Hepatocyte (in vitro differentiated cells): ENCODE data around the gene PPIP5K1. TPM values are rescaled to one million over a fixed set of nuclear protein-coding genes. Genes with fewer than 3 reads are reported as not detected.
A peak's percentile ranks its signal among the peaks of the same experiment; 100 is the strongest.

Source experiments
- DNase-seq: peaks from one replicate; pipeline ENCODE4 v3.0.0-alpha.2; 2016; ENCODE audit warnings: low spot score
- H2AFZ ChIP-seq: fragments of 200-600 bp; sonication (generic); 2 replicates; pipeline ENCODE4 v1.6.0; 2016; ENCODE audit warnings: antibody characterized with exemption, mild to moderate bottlenecking
- H3K27ac ChIP-seq: fragments of 200-600 bp; sonication (generic); 2 replicates; pipeline ENCODE4 v1.5.1; 2016; ENCODE audit warnings: mild to moderate bottlenecking
- H3K27me3 ChIP-seq: fragments of 200-600 bp; sonication (generic); 2 replicates; pipeline ENCODE4 v1.6.1; 2016
- H3K36me3 ChIP-seq: fragments of 200-600 bp; sonication (generic); replicated peaks from 2 replicates; pipeline ENCODE4 v1.5.1; 2016; ENCODE audit warnings: low read depth; ENCODE audit not compliant: insufficient read depth
- H3K4me1 ChIP-seq: fragments of 200-600 bp; sonication (generic); 2 replicates; pipeline ENCODE4 v1.5.1; 2016; ENCODE audit warnings: mild to moderate bottlenecking, moderate library complexity; ENCODE audit not compliant: insufficient read depth
- H3K4me2 ChIP-seq: fragments of 200-600 bp; sonication (generic); 2 replicates; pipeline ENCODE4 v1.6.0; 2016
- H3K4me3 ChIP-seq: fragments of 200-600 bp; sonication (generic); 2 replicates; pipeline ENCODE4 v1.5.1; 2016; ENCODE audit warnings: mild to moderate bottlenecking
- H3K79me2 ChIP-seq: fragments of 200-600 bp; sonication (generic); 2 replicates; pipeline ENCODE4 v1.6.0; 2017; ENCODE audit warnings: mild to moderate bottlenecking
- H3K9me2 ChIP-seq: fragments of 200-600 bp; sonication (generic); replicated peaks from 2 replicates; pipeline ENCODE4 v1.6.0; 2017; ENCODE audit warnings: mild to moderate bottlenecking; ENCODE audit not compliant: insufficient read depth
- H3K9me3 ChIP-seq: fragments of 200-600 bp; sonication (generic); 2 replicates; pipeline ENCODE4 v1.5.1; 2016; ENCODE audit warnings: low read depth, mild to moderate bottlenecking
- H4K20me1 ChIP-seq: fragments of 200-600 bp; sonication (generic); 2 replicates; pipeline ENCODE4 v1.6.0; 2016; ENCODE audit warnings: mild to moderate bottlenecking; ENCODE audit not compliant: insufficient read depth, poor library complexity, severe bottlenecking
- CTCF ChIP-seq: fragments of 200-600 bp; sonication (generic); IDR thresholded peaks from 2 replicates; pipeline ENCODE4 v1.5.1; 2016; ENCODE audit warnings: antibody characterized with exemption, mild to moderate bottlenecking; ENCODE audit not compliant: poor library complexity
- EZH2 ChIP-seq: fragments of 200-600 bp; sonication (generic); IDR thresholded peaks from 2 replicates; pipeline ENCODE4 v1.6.1; 2016; ENCODE audit warnings: antibody characterized with exemption, mild to moderate bottlenecking, borderline replicate concordance
- EZH2phosphoT487 ChIP-seq: fragments of 200-600 bp; sonication (generic); IDR thresholded peaks from one replicate; pipeline ENCODE4 v1.6.1; 2018; ENCODE audit warnings: antibody characterized with exemption, mild to moderate bottlenecking, low read depth, moderate library complexity; ENCODE audit not compliant: unreplicated experiment, severe bottlenecking
- WGBS: methylation state at CpG from one replicate; pipeline ENCODE4 v1.1.6; 2016; ENCODE audit warnings: low lambda C conversion rate; ENCODE audit errors: missing lambda C conversion rate; 5-methylcytosine and 5-hydroxymethylcytosine counted together
- polyA plus RNA-seq: library from polyadenylated mRNA; unstranded; fragments of >200 nt; fragmentation: Nextera tagmentation; extraction: Ambion mirVana; gene quantifications from 2 replicates; pipeline ENCODE4 v1.2.1, GENCODE V29; 2016
- total RNA-seq: library from RNA; depleted of rRNA; stranded (reverse); fragments of >200 nt; gene quantifications from 2 replicates; pipeline ENCODE4 v1.2.3, GENCODE V29; 2014

Gene PPIP5K1
- total and polyA plus RNA-seq, 2 experiments from 2014 or later: 6.5 to 20.8 TPM

DNA sequence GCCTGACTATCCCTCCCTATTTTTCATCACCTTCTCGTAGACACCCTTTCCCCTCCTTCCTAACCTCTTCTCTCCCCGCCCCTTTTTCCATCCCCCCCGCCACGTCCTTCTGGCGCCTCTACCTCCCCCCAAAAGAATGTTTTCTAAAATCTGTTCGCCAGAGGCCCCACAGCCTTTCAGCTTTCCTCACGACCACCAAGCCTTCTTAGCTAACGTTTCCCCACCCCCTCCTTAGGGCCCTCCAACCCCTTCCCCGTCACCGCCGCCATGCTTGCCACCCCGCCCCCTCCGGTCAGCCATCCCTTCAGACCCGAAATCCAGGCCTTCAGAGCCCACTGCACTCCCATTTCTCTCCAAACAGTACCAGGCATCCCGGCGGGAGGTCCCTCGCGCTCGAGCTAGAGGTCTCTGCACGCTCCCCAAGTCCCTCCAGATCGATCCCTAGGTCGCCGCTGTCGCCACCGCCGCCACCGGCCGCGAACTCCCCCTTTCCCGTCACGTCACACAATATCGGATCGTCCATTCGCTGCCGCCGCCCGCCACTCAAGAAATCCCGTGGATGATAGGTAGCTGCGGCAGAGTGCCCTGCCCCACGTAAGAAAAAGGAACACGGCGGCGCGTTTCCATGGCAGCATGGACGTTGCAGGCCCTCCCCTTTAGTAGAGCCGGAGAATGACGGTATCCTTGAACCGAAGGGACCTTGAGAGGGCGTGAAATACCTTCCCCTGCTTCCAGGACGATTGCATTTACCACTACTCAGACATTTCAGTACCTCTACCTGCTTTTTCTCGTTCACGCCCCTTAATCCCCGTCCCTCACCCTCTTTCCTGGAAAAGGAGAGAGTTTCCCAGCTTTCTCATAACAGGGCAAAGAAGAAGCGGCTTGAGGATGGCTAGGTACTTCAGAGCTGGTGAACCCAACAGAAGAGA, 97.1 kb downstream of the PPIP5K1 start, which contains the start of gene TP53BP1:
Gene TP53BP1 (minus strand): TSS at position 484 of the 929 bp plus-strand sequence. CDS start 113 bp downstream, at position 371.
- Histone ChIP-seq H3K4me2 (peak within 1 kb of the TSS; percentile 76), H2AFZ (peak within 1 kb of the TSS; percentile 83), H3K4me3 (peak within 1 kb of the TSS; percentile 69), H3K27me3 (no peaks in the 10 kb centered on the region), H3K9me2 (no peaks in the 10 kb centered on the region), H3K4me1 (peaks cover 11% of the 10 kb centered on the region), H3K27ac (peak within 1 kb of the TSS; percentile 92), H3K36me3 (no peaks in the 10 kb centered on the region), H4K20me1 (no peaks in the 10 kb centered on the region), H3K79me2 (peaks cover 26% of the 10 kb centered on the region), H3K9me3 (no peaks in the 10 kb centered on the region)
- WGBS: 2% methylated on average over 45 of the region's 54 CpGs
- TF ChIP-seq CTCF (no peak), EZH2phosphoT487 (no peak), EZH2 (no peak)
- peak; percentile 97 for DNase-seq

DNA sequence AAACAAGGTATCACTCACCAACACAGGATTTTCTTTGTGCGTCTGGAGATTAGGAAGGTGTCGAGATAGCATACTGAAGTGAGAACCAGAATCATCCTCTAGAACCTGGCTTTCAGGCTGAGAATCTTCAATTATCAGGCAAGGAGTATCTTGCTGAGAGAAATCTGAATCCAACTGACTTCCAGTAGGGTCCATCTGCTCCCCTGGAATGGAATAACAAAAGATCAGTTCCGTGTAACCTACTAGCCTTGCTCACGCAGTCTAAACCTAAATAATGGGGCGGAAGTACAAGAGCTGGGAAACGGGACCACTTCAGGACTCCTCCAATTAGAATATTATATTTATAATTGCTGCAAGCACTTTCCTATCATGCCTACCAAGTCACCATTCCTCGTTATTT, 97.7 kb downstream of the PPIP5K1 start:
- Histone ChIP-seq H3K4me2 (peak overlapping the region; percentile 76), H3K9me2 (no peaks in the 10 kb centered on the region), H3K36me3 (no peaks in the 10 kb centered on the region), H2AFZ (peak overlapping the region; percentile 67), H3K9me3 (no peaks in the 10 kb centered on the region), H3K4me3 (peak overlapping the region; percentile 69), H3K27me3 (no peaks in the 10 kb centered on the region), H3K4me1 (peaks cover 11% of the 10 kb centered on the region), H4K20me1 (no peaks in the 10 kb centered on the region), H3K79me2 (peaks cover 26% of the 10 kb centered on the region), H3K27ac (peak overlapping the region; percentile 92)
- TF ChIP-seq EZH2: no peak
- DNase-seq: no peak
- WGBS: 9% methylated on average over 7 of the region's 7 CpGs

- H3K9me2 ChIP-seq: no peaks in the 10 kb centered on the region
- peaks cover 11% of the 10 kb centered on the region for H3K4me1 ChIP-seq
- DNase-seq: no peak
- H3K36me3 ChIP-seq: no peaks in the 10 kb centered on the region
- no peak overlapping the region for H3K4me3 ChIP-seq
- TF ChIP-seq CTCF (no peak), EZH2 (no peak), EZH2phosphoT487 (no peak)
- no peak overlapping the region for H2AFZ ChIP-seq
- no peaks in the 10 kb centered on the region for H4K20me1 ChIP-seq
- no peak overlapping the region for H3K4me2 ChIP-seq
- H3K9me3 ChIP-seq: no peaks in the 10 kb centered on the region
- H3K27me3 ChIP-seq: no peaks in the 10 kb centered on the region
- H3K27ac ChIP-seq: no peak overlapping the region
- WGBS: 62% methylated on average over 1 of the region's 1 CpG
- peaks cover 26% of the 10 kb centered on the region for H3K79me2 ChIP-seq
Observed at GRCh38 chr15:43489191-43489590, 100.8 kb downstream of the PPIP5K1 start.

DNA sequence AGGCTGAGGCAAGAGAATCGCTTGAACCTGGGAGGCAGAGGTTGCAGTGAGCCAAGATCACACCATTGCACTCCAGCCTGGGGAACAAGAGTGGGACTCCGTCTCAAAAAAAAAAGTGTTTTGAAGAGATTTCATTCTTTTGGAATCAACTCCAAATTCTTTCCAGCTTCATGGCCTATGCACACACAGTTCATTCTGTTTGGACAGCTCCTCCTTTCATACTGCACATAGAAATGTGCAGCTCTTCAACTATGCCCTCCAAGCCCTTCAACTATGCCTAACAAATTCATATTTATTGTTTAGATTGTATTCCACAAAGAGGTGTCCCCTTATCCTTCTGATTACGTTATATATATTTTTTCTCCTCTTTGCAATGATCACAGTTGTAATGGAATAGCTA, 101.2 kb downstream of the PPIP5K1 start:
- no peak overlapping the region for H3K27ac ChIP-seq
- no peaks in the 10 kb centered on the region for H3K9me2 ChIP-seq
- H4K20me1 ChIP-seq: no peaks in the 10 kb centered on the region
- 100% methylated on average over 3 of the region's 3 CpGs for WGBS
- H3K4me1 ChIP-seq: peaks cover 9% of the 10 kb centered on the region
- H3K4me3 ChIP-seq: no peak overlapping the region
- no peaks in the 10 kb centered on the region for H3K9me3 ChIP-seq
- no peak for TF ChIP-seq CTCF
- TF ChIP-seq EZH2phosphoT487: no peak
- TF ChIP-seq EZH2: no peak
- DNase-seq: no peak
- no peak overlapping the region for H3K4me2 ChIP-seq
- H3K79me2 ChIP-seq: peaks cover 26% of the 10 kb centered on the region
- H2AFZ ChIP-seq: no peak overlapping the region
- no peaks in the 10 kb centered on the region for H3K36me3 ChIP-seq
- H3K27me3 ChIP-seq: no peaks in the 10 kb centered on the region
